H9 (cell line): Measurements from ENCODE around the gene SHC4. TPM values are rescaled to one million over a fixed set of nuclear protein-coding genes. Genes with fewer than 3 reads are reported as not detected.

ENCODE experiments used
- DNase-seq: peaks from one replicate; pipeline ENCODE4 v3.0.0-alpha.2; 2017
- H2AFZ ChIP-seq: one replicate; pipeline ENCODE4 v1.6.1; 2013; ENCODE audit warnings: mild to moderate bottlenecking, low read length, control low read depth, moderate library complexity
- H2AK5ac ChIP-seq: 2 replicates; pipeline ENCODE4 v1.6.1; 2013; ENCODE audit warnings: low read length, control low read depth, mixed read lengths; ENCODE audit not compliant: insufficient read length
- H2BK120ac ChIP-seq: one replicate; pipeline ENCODE4 v1.6.1; 2013; ENCODE audit warnings: low read depth, mild to moderate bottlenecking, low read length, control low read depth, inconsistent platforms; ENCODE audit not compliant: poor library complexity, severe bottlenecking
- H2BK12ac ChIP-seq: 2 replicates; pipeline ENCODE4 v1.6.1; 2013; ENCODE audit warnings: low read length, control low read depth, mixed read lengths, low read depth; ENCODE audit not compliant: insufficient read length
- H2BK15ac ChIP-seq: 2 replicates; pipeline ENCODE4 v1.6.1; 2013; ENCODE audit warnings: low read depth, low read length, control low read depth
- H2BK20ac ChIP-seq: one replicate; pipeline ENCODE4 v1.6.1; 2013; ENCODE audit warnings: low read depth, mild to moderate bottlenecking, low read length, control low read depth, inconsistent platforms; ENCODE audit not compliant: poor library complexity, severe bottlenecking
- H2BK5ac ChIP-seq: 2 replicates; pipeline ENCODE4 v1.6.1; 2013; ENCODE audit warnings: low read length, control low read depth, mixed read lengths; ENCODE audit not compliant: insufficient read length
- H3K14ac ChIP-seq: 2 replicates; pipeline ENCODE4 v1.6.1; 2013; ENCODE audit warnings: low read length, control low read depth; ENCODE audit not compliant: insufficient read depth
- H3K18ac ChIP-seq: 2 replicates; pipeline ENCODE4 v1.6.1; 2013; ENCODE audit warnings: low read depth, mild to moderate bottlenecking, mixed read lengths, low read length, control low read depth; ENCODE audit not compliant: insufficient read length
- H3K23ac ChIP-seq: 2 replicates; pipeline ENCODE4 v1.6.1; 2013; ENCODE audit warnings: low read length, control low read depth, mixed read lengths, low read depth; ENCODE audit not compliant: insufficient read length
- H3K23me2 ChIP-seq: 2 replicates; pipeline ENCODE4 v1.6.1; 2013; ENCODE audit warnings: low read depth, mild to moderate bottlenecking, mixed read lengths, low read length, control low read depth; ENCODE audit not compliant: insufficient read length, poor library complexity, severe bottlenecking
- H3K27ac ChIP-seq: 2 replicates; pipeline ENCODE4 v1.5.1; 2013; ENCODE audit warnings: low read length, control low read depth, mixed read lengths, low read depth; ENCODE audit not compliant: insufficient read length
- H3K27me3 ChIP-seq: 2 replicates; pipeline ENCODE4 v1.6.1; 2013; ENCODE audit warnings: low read length, control low read depth, inconsistent platforms; ENCODE audit not compliant: insufficient read depth
- H3K4ac ChIP-seq: 2 replicates; pipeline ENCODE4 v1.6.1; 2013; ENCODE audit warnings: low read depth, mild to moderate bottlenecking, control low read depth, inconsistent platforms, low read length, moderate library complexity
- H3K4me1 ChIP-seq: 2 replicates; pipeline ENCODE4 v1.6.1; 2013; ENCODE audit warnings: low read length, control low read depth, inconsistent platforms; ENCODE audit not compliant: insufficient read depth
- H3K4me2 ChIP-seq: 2 replicates; pipeline ENCODE4 v1.6.1; 2013; ENCODE audit warnings: low read length, control low read depth, mixed read lengths; ENCODE audit not compliant: insufficient read length, insufficient read depth
- H3K56ac ChIP-seq: 2 replicates; pipeline ENCODE4 v1.6.1; 2013; ENCODE audit warnings: low read depth, mild to moderate bottlenecking, mixed read lengths, low read length, control low read depth; ENCODE audit not compliant: insufficient read length
- H3K79me1 ChIP-seq: 2 replicates; pipeline ENCODE4 v1.6.1; 2013; ENCODE audit warnings: low read depth, mild to moderate bottlenecking, moderate library complexity, low read length, control low read depth, inconsistent platforms; ENCODE audit not compliant: insufficient read depth, poor library complexity, severe bottlenecking
- H3K79me2 ChIP-seq: 2 replicates; pipeline ENCODE4 v1.6.1; 2013; ENCODE audit warnings: low read length, control low read depth, inconsistent platforms; ENCODE audit not compliant: insufficient read depth
- H3K9ac ChIP-seq: 2 replicates; pipeline ENCODE4 v1.6.1; 2013; ENCODE audit warnings: low read length, control low read depth, mixed read lengths; ENCODE audit not compliant: insufficient read length; ENCODE audit errors: extremely low read depth
- H3K9me3 ChIP-seq: one replicate; pipeline ENCODE4 v1.6.1; 2013; ENCODE audit warnings: low read depth, low read length, inconsistent platforms; ENCODE audit not compliant: control insufficient read depth
- H3T11ph ChIP-seq: one replicate; pipeline ENCODE4 v1.6.1; 2013; ENCODE audit warnings: mild to moderate bottlenecking, low read length, control low read depth, inconsistent platforms
- H4K20me1 ChIP-seq: one replicate; pipeline ENCODE4 v1.6.1; 2013; ENCODE audit not compliant: control insufficient read depth, insufficient read length, insufficient read depth
- H4K5ac ChIP-seq: 2 replicates; pipeline ENCODE4 v1.6.1; 2013; ENCODE audit warnings: low read depth, mild to moderate bottlenecking, mixed read lengths, low read length, control low read depth; ENCODE audit not compliant: insufficient read length
- H4K8ac ChIP-seq: replicated peaks from 2 replicates; pipeline ENCODE4 v1.6.1; 2013; ENCODE audit warnings: low read length, control low read depth, mixed read lengths, low read depth; ENCODE audit not compliant: insufficient read length
- H4K91ac ChIP-seq: 2 replicates; pipeline ENCODE4 v1.6.1; 2013; ENCODE audit warnings: low read depth, mild to moderate bottlenecking, moderate library complexity, mixed read lengths, low read length, control low read depth; ENCODE audit not compliant: insufficient read length
- H3K27ac Mint-ChIP-seq, 3 experiments: 2 replicates in 2 of 3; 3 replicates in 1 of 3; pipeline ENCODE4 v1.8.0; 2020 to 2021; ENCODE audit warnings: mixed read lengths in 3 of 3, mild to moderate bottlenecking in 1 of 3, moderate library complexity in 1 of 3
- H3K27me3 Mint-ChIP-seq: 2 replicates; pipeline ENCODE4 v1.8.0; 2021; ENCODE audit warnings: low read depth, mild to moderate bottlenecking, moderate library complexity, mixed read lengths
- H3K36me3 Mint-ChIP-seq, 3 experiments: 2 replicates in 2 of 3; 3 replicates in 1 of 3; pipeline ENCODE4 v1.8.0; 2020 to 2021; ENCODE audit warnings: low read depth in 3 of 3, mixed read lengths in 3 of 3; ENCODE audit not compliant: insufficient read depth in 1 of 3
- H3K4me1 Mint-ChIP-seq, 2 experiments: 2 replicates each; pipeline ENCODE4 v1.8.0; 2020; ENCODE audit warnings: mixed read lengths in 2 of 2
- H3K4me3 Mint-ChIP-seq, 2 experiments: 2 replicates in 1 of 2; 3 replicates in 1 of 2; pipeline ENCODE4 v1.8.0; 2020 to 2021; ENCODE audit warnings: mild to moderate bottlenecking in 2 of 2, mixed read lengths in 2 of 2, moderate library complexity in 1 of 2
- H3K9me3 Mint-ChIP-seq, 2 experiments: 2 replicates in 1 of 2; 3 replicates in 1 of 2; pipeline ENCODE4 v1.8.0; 2020; ENCODE audit warnings: mild to moderate bottlenecking in 2 of 2, mixed read lengths in 2 of 2, moderate library complexity in 1 of 2
- WGBS: extraction: QIAGEN DNeasy Blood & Tissue Kit; methylation state at CpG from one replicate; pipeline ENCODE4 v1.1.7; 2013; ENCODE audit warnings: missing lambda C conversion rate, low lambda C conversion rate, mixed read lengths; ENCODE audit not compliant: insufficient read length; ENCODE audit errors: extremely low coverage; 5-methylcytosine and 5-hydroxymethylcytosine counted together
- total RNA-seq: library from RNA; stranded (reverse); gene quantifications from 2 replicates; pipeline ENCODE4 v1.2.1, GENCODE V29; 2021
- TF ChIP-seq, protein P1 (sequence below): fragments of 200-600 bp; sonication (generic); conservative IDR thresholded peaks from 3 replicates; pipeline ENCODE4 v1.8.0; 2021; ENCODE audit warnings: antibody characterized with exemption, mild to moderate bottlenecking

The SHC4 gene
- total RNA-seq, 1 experiment from 2014 or later: 0.26 TPM

- no peak overlapping the region for H3T11ph ChIP-seq
- no peak overlapping the region for H4K5ac ChIP-seq
- no peak overlapping the region for H2BK20ac ChIP-seq
- H3K9ac ChIP-seq: no peak overlapping the region
- H3K9me3 ChIP-seq: no peaks in the 10 kb centered on the region
- H2BK120ac ChIP-seq: no peak overlapping the region
- H4K91ac ChIP-seq: no peak overlapping the region
- H3K4ac ChIP-seq: no peak overlapping the region
- H3K18ac ChIP-seq: no peak overlapping the region
- no peak overlapping the region for H3K14ac ChIP-seq
- H3K27ac Mint-ChIP-seq: no peak overlapping the region
- H3K4me1 ChIP-seq: no peaks in the 10 kb centered on the region; the same call in 1 of the 2 replicates
- H3K79me1 ChIP-seq: no peaks in the 10 kb centered on the region
- DNase-seq: no peak
- H3K36me3 Mint-ChIP-seq: no peaks in the 10 kb centered on the region; a peak in 2 of 7 replicates
- H3K79me2 ChIP-seq: no peaks in the 10 kb centered on the region
- peaks cover 14 to 16% of the 10 kb centered on the region in 2 experiments for H3K4me1 Mint-ChIP-seq
- H3K27me3 Mint-ChIP-seq: no peaks in the 10 kb centered on the region
- H3K27ac ChIP-seq: no peak overlapping the region
- H2AK5ac ChIP-seq: no peak overlapping the region
- no peak overlapping the region for H2BK15ac ChIP-seq
- no peaks in the 10 kb centered on the region for H3K9me3 Mint-ChIP-seq
- H3K4me2 ChIP-seq: no peak overlapping the region
- H4K20me1 ChIP-seq: no peaks in the 10 kb centered on the region
- TF ChIP-seq, protein P1, sequence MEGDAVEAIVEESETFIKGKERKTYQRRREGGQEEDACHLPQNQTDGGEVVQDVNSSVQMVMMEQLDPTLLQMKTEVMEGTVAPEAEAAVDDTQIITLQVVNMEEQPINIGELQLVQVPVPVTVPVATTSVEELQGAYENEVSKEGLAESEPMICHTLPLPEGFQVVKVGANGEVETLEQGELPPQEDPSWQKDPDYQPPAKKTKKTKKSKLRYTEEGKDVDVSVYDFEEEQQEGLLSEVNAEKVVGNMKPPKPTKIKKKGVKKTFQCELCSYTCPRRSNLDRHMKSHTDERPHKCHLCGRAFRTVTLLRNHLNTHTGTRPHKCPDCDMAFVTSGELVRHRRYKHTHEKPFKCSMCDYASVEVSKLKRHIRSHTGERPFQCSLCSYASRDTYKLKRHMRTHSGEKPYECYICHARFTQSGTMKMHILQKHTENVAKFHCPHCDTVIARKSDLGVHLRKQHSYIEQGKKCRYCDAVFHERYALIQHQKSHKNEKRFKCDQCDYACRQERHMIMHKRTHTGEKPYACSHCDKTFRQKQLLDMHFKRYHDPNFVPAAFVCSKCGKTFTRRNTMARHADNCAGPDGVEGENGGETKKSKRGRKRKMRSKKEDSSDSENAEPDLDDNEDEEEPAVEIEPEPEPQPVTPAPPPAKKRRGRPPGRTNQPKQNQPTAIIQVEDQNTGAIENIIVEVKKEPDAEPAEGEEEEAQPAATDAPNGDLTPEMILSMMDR: no peak
- WGBS: no CpG with 5 or more reads among the region's 2 CpGs
- H2AFZ ChIP-seq: no peak overlapping the region
- no peak overlapping the region for H3K56ac ChIP-seq
- H3K4me3 Mint-ChIP-seq: no peak overlapping the region
- H3K23me2 ChIP-seq: no peaks in the 10 kb centered on the region
- no peaks in the 10 kb centered on the region for H3K27me3 ChIP-seq
- no peak overlapping the region for H2BK12ac ChIP-seq
- no peak overlapping the region for H4K8ac ChIP-seq
- no peak overlapping the region for H2BK5ac ChIP-seq
- H3K23ac ChIP-seq: no peak overlapping the region
These were observed 97.6 kb downstream of the SHC4 start for GRCh38 chr15:48866141-48866563.
